H9 (cell line): ENCODE results near the gene JARID2. TPM values are rescaled to one million over a fixed set of nuclear protein-coding genes. Genes with fewer than 3 reads are reported as not detected.
"Not testable (repeated sequence)": the region's sequence is repeated elsewhere in the genome, so short reads cannot be mapped to it uniquely, and the experiment has no call there.

Source experiments
- DNase-seq: peaks from one replicate; pipeline ENCODE4 v3.0.0-alpha.2; 2017
- H2AFZ ChIP-seq: one replicate; pipeline ENCODE4 v1.6.1; 2013; ENCODE audit warnings: mild to moderate bottlenecking, low read length, control low read depth, moderate library complexity
- H2AK5ac ChIP-seq: 2 replicates; pipeline ENCODE4 v1.6.1; 2013; ENCODE audit warnings: low read length, control low read depth, mixed read lengths; ENCODE audit not compliant: insufficient read length
- H2BK120ac ChIP-seq: one replicate; pipeline ENCODE4 v1.6.1; 2013; ENCODE audit warnings: low read depth, mild to moderate bottlenecking, low read length, control low read depth, inconsistent platforms; ENCODE audit not compliant: poor library complexity, severe bottlenecking
- H2BK12ac ChIP-seq: 2 replicates; pipeline ENCODE4 v1.6.1; 2013; ENCODE audit warnings: low read length, control low read depth, mixed read lengths, low read depth; ENCODE audit not compliant: insufficient read length
- H2BK15ac ChIP-seq: 2 replicates; pipeline ENCODE4 v1.6.1; 2013; ENCODE audit warnings: low read depth, low read length, control low read depth
- H2BK20ac ChIP-seq: one replicate; pipeline ENCODE4 v1.6.1; 2013; ENCODE audit warnings: low read depth, mild to moderate bottlenecking, low read length, control low read depth, inconsistent platforms; ENCODE audit not compliant: poor library complexity, severe bottlenecking
- H2BK5ac ChIP-seq: 2 replicates; pipeline ENCODE4 v1.6.1; 2013; ENCODE audit warnings: low read length, control low read depth, mixed read lengths; ENCODE audit not compliant: insufficient read length
- H3K14ac ChIP-seq: 2 replicates; pipeline ENCODE4 v1.6.1; 2013; ENCODE audit warnings: low read length, control low read depth; ENCODE audit not compliant: insufficient read depth
- H3K18ac ChIP-seq: 2 replicates; pipeline ENCODE4 v1.6.1; 2013; ENCODE audit warnings: low read depth, mild to moderate bottlenecking, mixed read lengths, low read length, control low read depth; ENCODE audit not compliant: insufficient read length
- H3K23ac ChIP-seq: 2 replicates; pipeline ENCODE4 v1.6.1; 2013; ENCODE audit warnings: low read length, control low read depth, mixed read lengths, low read depth; ENCODE audit not compliant: insufficient read length
- H3K23me2 ChIP-seq: 2 replicates; pipeline ENCODE4 v1.6.1; 2013; ENCODE audit warnings: low read depth, mild to moderate bottlenecking, mixed read lengths, low read length, control low read depth; ENCODE audit not compliant: insufficient read length, poor library complexity, severe bottlenecking
- H3K27ac ChIP-seq: 2 replicates; pipeline ENCODE4 v1.5.1; 2013; ENCODE audit warnings: low read length, control low read depth, mixed read lengths, low read depth; ENCODE audit not compliant: insufficient read length
- H3K27me3 ChIP-seq: 2 replicates; pipeline ENCODE4 v1.6.1; 2013; ENCODE audit warnings: low read length, control low read depth, inconsistent platforms; ENCODE audit not compliant: insufficient read depth
- H3K4ac ChIP-seq: 2 replicates; pipeline ENCODE4 v1.6.1; 2013; ENCODE audit warnings: low read depth, mild to moderate bottlenecking, control low read depth, inconsistent platforms, low read length, moderate library complexity
- H3K4me1 ChIP-seq: 2 replicates; pipeline ENCODE4 v1.6.1; 2013; ENCODE audit warnings: low read length, control low read depth, inconsistent platforms; ENCODE audit not compliant: insufficient read depth
- H3K4me2 ChIP-seq: 2 replicates; pipeline ENCODE4 v1.6.1; 2013; ENCODE audit warnings: low read length, control low read depth, mixed read lengths; ENCODE audit not compliant: insufficient read length, insufficient read depth
- H3K56ac ChIP-seq: 2 replicates; pipeline ENCODE4 v1.6.1; 2013; ENCODE audit warnings: low read depth, mild to moderate bottlenecking, mixed read lengths, low read length, control low read depth; ENCODE audit not compliant: insufficient read length
- H3K79me1 ChIP-seq: 2 replicates; pipeline ENCODE4 v1.6.1; 2013; ENCODE audit warnings: low read depth, mild to moderate bottlenecking, moderate library complexity, low read length, control low read depth, inconsistent platforms; ENCODE audit not compliant: insufficient read depth, poor library complexity, severe bottlenecking
- H3K79me2 ChIP-seq: 2 replicates; pipeline ENCODE4 v1.6.1; 2013; ENCODE audit warnings: low read length, control low read depth, inconsistent platforms; ENCODE audit not compliant: insufficient read depth
- H3K9ac ChIP-seq: 2 replicates; pipeline ENCODE4 v1.6.1; 2013; ENCODE audit warnings: low read length, control low read depth, mixed read lengths; ENCODE audit not compliant: insufficient read length; ENCODE audit errors: extremely low read depth
- H3K9me3 ChIP-seq: one replicate; pipeline ENCODE4 v1.6.1; 2013; ENCODE audit warnings: low read depth, low read length, inconsistent platforms; ENCODE audit not compliant: control insufficient read depth
- H3T11ph ChIP-seq: one replicate; pipeline ENCODE4 v1.6.1; 2013; ENCODE audit warnings: mild to moderate bottlenecking, low read length, control low read depth, inconsistent platforms
- H4K20me1 ChIP-seq: one replicate; pipeline ENCODE4 v1.6.1; 2013; ENCODE audit not compliant: control insufficient read depth, insufficient read length, insufficient read depth
- H4K5ac ChIP-seq: 2 replicates; pipeline ENCODE4 v1.6.1; 2013; ENCODE audit warnings: low read depth, mild to moderate bottlenecking, mixed read lengths, low read length, control low read depth; ENCODE audit not compliant: insufficient read length
- H4K8ac ChIP-seq: replicated peaks from 2 replicates; pipeline ENCODE4 v1.6.1; 2013; ENCODE audit warnings: low read length, control low read depth, mixed read lengths, low read depth; ENCODE audit not compliant: insufficient read length
- H4K91ac ChIP-seq: 2 replicates; pipeline ENCODE4 v1.6.1; 2013; ENCODE audit warnings: low read depth, mild to moderate bottlenecking, moderate library complexity, mixed read lengths, low read length, control low read depth; ENCODE audit not compliant: insufficient read length
- H3K27ac Mint-ChIP-seq, 3 experiments: 2 replicates in 2 of 3; 3 replicates in 1 of 3; pipeline ENCODE4 v1.8.0; 2020 to 2021; ENCODE audit warnings: mixed read lengths in 3 of 3, mild to moderate bottlenecking in 1 of 3, moderate library complexity in 1 of 3
- H3K27me3 Mint-ChIP-seq: 2 replicates; pipeline ENCODE4 v1.8.0; 2021; ENCODE audit warnings: low read depth, mild to moderate bottlenecking, moderate library complexity, mixed read lengths
- H3K36me3 Mint-ChIP-seq, 3 experiments: 2 replicates in 2 of 3; 3 replicates in 1 of 3; pipeline ENCODE4 v1.8.0; 2020 to 2021; ENCODE audit warnings: low read depth in 3 of 3, mixed read lengths in 3 of 3; ENCODE audit not compliant: insufficient read depth in 1 of 3
- H3K4me1 Mint-ChIP-seq, 2 experiments: 2 replicates each; pipeline ENCODE4 v1.8.0; 2020; ENCODE audit warnings: mixed read lengths in 2 of 2
- H3K4me3 Mint-ChIP-seq, 2 experiments: 2 replicates in 1 of 2; 3 replicates in 1 of 2; pipeline ENCODE4 v1.8.0; 2020 to 2021; ENCODE audit warnings: mild to moderate bottlenecking in 2 of 2, mixed read lengths in 2 of 2, moderate library complexity in 1 of 2
- H3K9me3 Mint-ChIP-seq, 2 experiments: 2 replicates in 1 of 2; 3 replicates in 1 of 2; pipeline ENCODE4 v1.8.0; 2020; ENCODE audit warnings: mild to moderate bottlenecking in 2 of 2, mixed read lengths in 2 of 2, moderate library complexity in 1 of 2
- WGBS: extraction: QIAGEN DNeasy Blood & Tissue Kit; methylation state at CpG from one replicate; pipeline ENCODE4 v1.1.7; 2013; ENCODE audit warnings: missing lambda C conversion rate, low lambda C conversion rate, mixed read lengths; ENCODE audit not compliant: insufficient read length; ENCODE audit errors: extremely low coverage; 5-methylcytosine and 5-hydroxymethylcytosine counted together
- total RNA-seq: library from RNA; stranded (reverse); gene quantifications from 2 replicates; pipeline ENCODE4 v1.2.1, GENCODE V29; 2021
- TF ChIP-seq, protein P1 (sequence below): fragments of 200-600 bp; sonication (generic); conservative IDR thresholded peaks from 3 replicates; pipeline ENCODE4 v1.8.0; 2021; ENCODE audit warnings: antibody characterized with exemption, mild to moderate bottlenecking

Gene JARID2
- total RNA-seq, 1 experiment from 2014 or later, result 174 TPM

DNA sequence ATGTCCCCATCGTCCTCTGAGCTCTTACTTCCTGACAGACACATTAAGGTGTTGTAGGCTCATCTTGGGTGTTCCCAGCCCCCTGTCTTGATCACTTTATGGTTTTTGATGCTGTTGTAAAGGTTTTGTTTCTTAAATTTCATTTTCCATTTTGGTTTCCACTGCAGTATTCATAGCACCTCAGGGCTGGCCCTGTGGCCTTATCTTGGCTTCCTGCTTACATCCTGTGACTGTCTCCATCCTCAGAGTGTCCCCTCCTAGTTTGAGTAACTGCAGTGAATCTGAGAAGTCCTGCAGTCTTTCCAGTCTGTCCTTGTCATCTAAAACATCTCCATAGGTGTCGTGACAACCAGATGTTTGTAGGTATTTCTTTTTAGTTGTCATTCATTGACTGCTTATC is 50.9 kb downstream of the JARID2 start:
- Histone ChIP-seq H3K4ac (no peak overlapping the region), H3K9me3 (no peaks in the 10 kb centered on the region), H2AFZ (no peak overlapping the region), H3T11ph (no peak overlapping the region), H2BK20ac (no peak overlapping the region), H3K27me3 (no peaks in the 10 kb centered on the region), H2BK120ac (no peak overlapping the region), H3K18ac (no peak overlapping the region), H2AK5ac (no peak overlapping the region), H4K20me1 (no peaks in the 10 kb centered on the region), H4K8ac (no peak overlapping the region), H3K27ac (no peak overlapping the region), H3K14ac (no peak overlapping the region), H2BK5ac (no peak overlapping the region), H3K23me2 (no peaks in the 10 kb centered on the region), H2BK15ac (no peak overlapping the region), H3K23ac (no peak overlapping the region), H4K5ac (no peak overlapping the region), H3K4me2 (no peak overlapping the region), H2BK12ac (no peak overlapping the region), H3K79me2 (peaks cover 93% of the 10 kb centered on the region), H3K56ac (no peak overlapping the region), H4K91ac (no peak overlapping the region), H3K4me1 (peaks cover 11% of the 10 kb centered on the region; the same call in 1 of the 2 replicates), H3K9ac (no peak overlapping the region), H3K79me1 (no peaks in the 10 kb centered on the region)
- Mint-ChIP-seq H3K4me3 (no peak overlapping the region), H3K4me1 (peaks cover 67 to 69% of the 10 kb centered on the region in 2 experiments), H3K27me3 (no peaks in the 10 kb centered on the region), H3K36me3 (peaks cover 5 to 18% (median 5%) of the 10 kb centered on the region in 3 experiments; a peak in 6 of 7 replicates), H3K27ac (peak overlapping the region in 1 of 3 experiments; percentile 65; a peak in 2 of 7 replicates), H3K9me3 (no peaks in the 10 kb centered on the region)
- TF ChIP-seq, protein P1, sequence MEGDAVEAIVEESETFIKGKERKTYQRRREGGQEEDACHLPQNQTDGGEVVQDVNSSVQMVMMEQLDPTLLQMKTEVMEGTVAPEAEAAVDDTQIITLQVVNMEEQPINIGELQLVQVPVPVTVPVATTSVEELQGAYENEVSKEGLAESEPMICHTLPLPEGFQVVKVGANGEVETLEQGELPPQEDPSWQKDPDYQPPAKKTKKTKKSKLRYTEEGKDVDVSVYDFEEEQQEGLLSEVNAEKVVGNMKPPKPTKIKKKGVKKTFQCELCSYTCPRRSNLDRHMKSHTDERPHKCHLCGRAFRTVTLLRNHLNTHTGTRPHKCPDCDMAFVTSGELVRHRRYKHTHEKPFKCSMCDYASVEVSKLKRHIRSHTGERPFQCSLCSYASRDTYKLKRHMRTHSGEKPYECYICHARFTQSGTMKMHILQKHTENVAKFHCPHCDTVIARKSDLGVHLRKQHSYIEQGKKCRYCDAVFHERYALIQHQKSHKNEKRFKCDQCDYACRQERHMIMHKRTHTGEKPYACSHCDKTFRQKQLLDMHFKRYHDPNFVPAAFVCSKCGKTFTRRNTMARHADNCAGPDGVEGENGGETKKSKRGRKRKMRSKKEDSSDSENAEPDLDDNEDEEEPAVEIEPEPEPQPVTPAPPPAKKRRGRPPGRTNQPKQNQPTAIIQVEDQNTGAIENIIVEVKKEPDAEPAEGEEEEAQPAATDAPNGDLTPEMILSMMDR, result no peak
- DNase-seq, result no peak
- no CpG with 5 or more reads among the region's 2 CpGs for WGBS

DNA sequence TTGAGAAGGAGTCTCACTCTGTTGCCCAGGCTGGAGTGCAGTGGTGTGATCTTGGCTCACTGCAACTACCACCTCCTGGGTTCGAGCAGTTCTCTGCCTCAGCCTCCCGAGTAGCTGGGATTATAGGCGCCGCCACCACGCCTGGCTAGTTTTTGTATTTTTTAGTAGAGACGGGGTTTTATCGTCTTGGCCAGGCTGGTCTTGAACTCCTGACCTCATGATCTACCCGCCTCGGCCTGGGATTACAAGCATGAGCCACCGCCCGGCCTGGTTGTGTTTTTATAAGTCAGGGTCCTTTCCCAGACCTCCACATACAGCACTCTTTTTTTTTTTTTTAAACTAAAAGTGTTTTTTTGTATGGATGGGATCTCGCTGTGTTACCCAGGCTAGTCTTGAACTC is 51.3 kb downstream of the JARID2 start:
- DNase-seq, H3K9ac ChIP-seq, H3K14ac ChIP-seq, H3K79me1 ChIP-seq, H3K4me3 Mint-ChIP-seq, H4K20me1 ChIP-seq, H3K27ac Mint-ChIP-seq, H2AK5ac ChIP-seq, H3K56ac ChIP-seq, H2BK5ac ChIP-seq, H3K4ac ChIP-seq, H3K23me2 ChIP-seq, H2BK15ac ChIP-seq, H3K9me3 ChIP-seq, H3K4me2 ChIP-seq, H2BK12ac ChIP-seq, H3K27me3 ChIP-seq, H2BK20ac ChIP-seq, H3K27ac ChIP-seq, H3K9me3 Mint-ChIP-seq, H3K23ac ChIP-seq, H2AFZ ChIP-seq, H2BK120ac ChIP-seq, H3T11ph ChIP-seq, H3K27me3 Mint-ChIP-seq, H4K91ac ChIP-seq, H4K5ac ChIP-seq, H3K18ac ChIP-seq, H4K8ac ChIP-seq: not testable (repeated sequence)
- WGBS, result no CpG with 5 or more reads among the region's 12 CpGs
- H3K4me1 Mint-ChIP-seq, result peaks cover 68 to 69% of the 10 kb centered on the region in 2 experiments
- Histone ChIP-seq H3K79me2 (peaks cover 92% of the 10 kb centered on the region), H3K4me1 (peaks cover 11% of the 10 kb centered on the region; the same call in 1 of the 2 replicates)
- H3K36me3 Mint-ChIP-seq, result peaks cover 4 to 22% (median 8%) of the 10 kb centered on the region in 3 experiments; a peak in 6 of 7 replicates
